GM18870 (cell line): ENCODE data around the gene SLC46A3.
"Not testable (repeated sequence)": the region's sequence is repeated elsewhere in the genome, so short reads cannot be mapped to it uniquely, and the experiment has no call there.

Source experiments
- ATAC-seq: cut with Tn5 transposase; IDR thresholded peaks from one replicate; pipeline ENCODE4 v1.9.1; 2021; ENCODE audit warnings: moderate library complexity; ENCODE audit not compliant: unreplicated experiment

SLC46A3 gene

GRCh38 chr13:28734906-28735305, 16.1 kb upstream of the SLC46A3 start:
- ATAC-seq = no peak

- ATAC-seq = no peak
Measured at GRCh38 chr13:28730762-28731161, 12.0 kb upstream of the SLC46A3 start.

GRCh38 chr13:28729541-28729940, 10.8 kb upstream of the SLC46A3 start:
- ATAC-seq = no peak

- ATAC-seq = no peak
Measured at GRCh38 chr13:28728642-28729041, 9.9 kb upstream of the SLC46A3 start.

GRCh38 chr13:28725046-28725610, 6.4 kb upstream of the SLC46A3 start:
- ATAC-seq = no peak

GRCh38 chr13:28723806-28724205, 5.0 kb upstream of the SLC46A3 start:
- ATAC-seq = no peak

DNA sequence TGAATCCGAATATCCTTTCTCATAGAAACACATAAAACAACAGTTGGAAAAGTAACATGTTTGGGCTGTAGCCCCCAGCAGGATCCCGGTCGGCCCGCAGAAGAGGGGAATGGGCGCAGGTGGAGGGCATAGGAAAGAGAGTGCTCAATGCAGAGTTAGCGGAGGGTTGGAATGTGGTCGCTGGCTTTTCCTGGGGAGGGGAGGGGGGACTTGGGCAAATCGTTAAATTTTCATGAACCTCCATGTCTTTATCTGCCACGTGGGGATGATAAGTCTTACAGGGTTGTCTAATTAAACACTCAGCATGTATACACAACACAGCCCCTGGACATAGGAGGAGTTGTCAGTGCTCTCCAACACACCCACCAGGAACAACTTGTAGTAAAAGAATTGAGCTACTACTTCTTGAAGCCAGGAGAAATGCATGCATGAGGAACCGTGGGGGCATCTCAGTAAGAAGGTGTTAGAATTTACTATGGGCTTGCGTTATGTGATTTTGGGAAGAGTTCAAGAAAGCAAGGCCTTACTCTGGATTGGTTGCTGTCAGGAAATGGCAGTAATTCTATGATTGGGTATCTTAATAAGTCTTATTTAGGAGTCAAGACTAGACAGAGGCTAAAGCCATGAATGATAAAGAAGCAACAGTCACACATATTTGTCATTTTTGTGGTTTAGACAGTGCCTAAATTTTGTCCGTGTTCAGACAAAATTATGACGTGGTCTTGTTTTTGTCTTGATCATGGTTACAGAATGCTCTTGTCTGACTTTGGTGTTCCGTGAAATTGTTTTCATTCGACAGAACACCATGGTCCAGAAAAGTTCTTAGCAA, 671 bp upstream of the SLC46A3 start:
- ATAC-seq = no peak

DNA sequence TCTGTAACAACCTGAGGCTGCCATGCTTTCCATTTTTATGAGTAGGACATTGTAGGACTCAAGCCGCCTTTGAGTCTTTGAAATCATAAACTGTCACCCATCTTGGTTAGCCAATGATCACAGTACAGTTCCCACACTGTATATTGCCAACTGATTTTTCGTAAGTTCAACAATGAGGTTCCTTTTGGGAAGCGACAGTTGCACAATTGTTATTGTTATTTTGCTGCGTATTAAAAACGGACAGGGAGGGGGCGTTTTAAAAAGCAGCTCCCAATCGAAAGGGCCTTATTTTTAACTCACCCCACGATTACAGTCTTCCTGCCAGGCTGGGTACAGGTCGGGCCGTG, 601 bp downstream of the SLC46A3 start:
- no peak for ATAC-seq

- no peak for ATAC-seq
Measured at GRCh38 chr13:28717170-28717569, 1.6 kb downstream of the SLC46A3 start.

DNA sequence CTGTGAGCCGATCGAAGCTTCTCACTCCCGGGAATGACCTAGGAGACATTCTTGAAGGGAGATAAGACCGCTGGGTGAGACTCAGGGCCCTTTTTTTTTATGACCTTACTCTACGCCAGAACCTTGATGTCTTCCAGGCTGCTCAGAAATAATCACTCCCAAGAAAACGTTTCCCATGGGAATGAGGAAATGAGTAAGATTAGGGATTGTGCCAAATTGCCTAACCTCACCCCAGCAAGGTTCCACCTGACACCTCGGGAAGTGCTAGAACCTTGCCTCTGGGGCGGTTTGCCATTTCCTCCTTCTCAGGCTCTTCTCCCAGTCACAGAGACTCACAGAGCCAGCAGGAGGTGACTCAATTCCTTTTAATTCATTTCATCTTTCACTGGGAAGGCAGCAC, 2.3 kb downstream of the SLC46A3 start:
- ATAC-seq = no peak

- no peak for ATAC-seq
Measured at GRCh38 chr13:28714651-28715050, 4.1 kb downstream of the SLC46A3 start.

DNA sequence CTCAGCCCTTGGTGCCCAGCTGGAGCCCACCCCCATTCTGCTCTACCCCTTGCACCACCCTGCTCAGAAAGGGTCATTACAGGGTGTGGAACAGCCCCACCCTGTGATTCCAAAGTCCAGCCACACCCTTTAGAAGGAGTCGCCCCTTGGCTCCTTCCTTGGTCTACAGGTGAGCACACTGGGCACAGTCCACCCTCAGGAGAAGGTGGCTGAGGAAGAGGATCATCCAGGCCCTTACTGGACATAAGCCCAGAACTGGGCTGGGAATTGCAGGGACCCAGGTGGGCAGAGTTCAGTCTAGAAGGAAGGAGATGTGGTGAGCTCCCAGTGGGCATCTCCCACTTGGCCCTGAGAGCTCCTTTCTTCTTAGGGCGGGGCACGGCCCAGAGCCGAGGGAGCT, 8.6 kb downstream of the SLC46A3 start:
- ATAC-seq = no peak

- ATAC-seq = peak; percentile 99
Measured at GRCh38 chr13:28707629-28708427, 10.9 kb downstream of the SLC46A3 start.

- no peak for ATAC-seq
Measured at GRCh38 chr13:28705461-28706083, 13.2 kb downstream of the SLC46A3 start.

- ATAC-seq = no peak
Measured at GRCh38 chr13:28704919-28705318, 13.9 kb downstream of the SLC46A3 start.

DNA sequence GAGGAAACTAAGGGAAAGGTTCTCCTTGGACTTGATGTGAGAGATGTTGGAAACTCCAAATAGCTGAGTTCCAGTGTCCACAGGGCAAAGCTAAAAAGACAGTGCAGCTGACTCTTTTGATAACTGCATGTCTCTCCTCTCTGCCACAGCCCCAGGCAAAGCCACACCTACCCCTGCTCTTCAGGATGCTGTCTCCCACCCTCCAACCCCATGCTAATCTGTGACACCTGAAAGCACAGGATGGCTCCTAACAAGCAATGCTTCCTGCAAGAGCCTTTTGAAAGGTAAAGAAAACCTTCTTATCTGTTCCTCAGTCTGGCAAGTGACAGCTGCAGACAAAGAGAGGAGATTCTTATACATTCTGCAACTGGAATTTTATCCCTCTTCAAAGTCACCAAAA, 14.5 kb downstream of the SLC46A3 start:
- ATAC-seq = no peak

DNA sequence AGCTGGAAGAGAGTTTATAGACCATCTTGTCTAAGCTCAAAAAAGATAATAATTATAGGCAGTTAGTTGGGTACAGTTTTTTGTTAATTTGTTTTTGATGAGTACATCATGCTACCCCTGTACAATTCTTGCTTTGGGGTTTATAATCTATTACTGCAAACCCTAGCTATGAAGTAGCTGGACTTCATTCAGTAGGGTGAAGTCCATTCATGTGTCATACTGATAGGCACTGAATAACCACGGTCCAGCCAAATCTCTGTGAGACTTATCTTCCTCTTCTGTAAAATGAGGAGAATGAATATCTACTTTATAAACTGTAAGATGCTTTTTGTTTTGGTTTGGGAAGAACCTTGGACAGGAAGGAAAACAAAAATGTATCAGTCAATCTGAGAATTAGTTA, 19.5 kb downstream of the SLC46A3 start:
- no peak for ATAC-seq

DNA sequence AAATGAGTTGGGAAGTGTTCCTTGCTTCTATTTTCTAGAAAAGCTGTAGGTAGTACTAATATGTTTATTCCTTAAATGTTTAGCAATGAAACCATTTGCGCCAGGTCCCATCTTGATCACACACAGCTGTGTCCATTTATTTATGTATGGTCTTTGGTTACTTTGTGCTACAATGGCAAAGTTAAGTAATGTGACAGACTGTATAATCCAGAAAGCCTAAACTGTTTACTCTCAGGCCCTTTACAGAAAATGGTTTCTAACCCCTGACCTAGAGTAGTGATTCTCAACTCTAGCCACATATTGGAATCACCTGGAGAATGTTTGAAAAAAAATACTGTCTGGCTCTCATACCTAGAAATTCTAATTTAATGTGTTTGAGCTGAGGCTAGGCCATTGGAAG, 21.3 kb downstream of the SLC46A3 start:
- no peak for ATAC-seq

- not testable (repeated sequence) for ATAC-seq
Measured at GRCh38 chr13:28693605-28694491, 24.9 kb downstream of the SLC46A3 start.

GRCh38 chr13:28685892-28686291, 32.9 kb downstream of the SLC46A3 start:
- no peak for ATAC-seq

- no peak for ATAC-seq
Measured at GRCh38 chr13:28685114-28685513, 33.7 kb downstream of the SLC46A3 start.
